Effector memory CD8-positive, alpha-beta T cell (primary cell): ENCODE data around the gene SURF4.

Experiments
- ATAC-seq: fragments of 150-1000 bp; cut with Tn5 transposase; replicated peaks from 2 replicates; pipeline ENCODE4 v1.10.0; 2021; ENCODE audit warnings: mild to moderate bottlenecking, moderate library complexity
- DNase-seq, 3 experiments: peaks; one replicate each; pipeline ENCODE4 v3.0.0; 2021
- H3K27ac Mint-ChIP-seq, 2 donors: one replicate each; pipeline ENCODE4 v1.8.0; 2022; ENCODE audit warnings: mild to moderate bottlenecking in 2 of 2, mixed read lengths in 2 of 2, moderate library complexity in 2 of 2
- H3K27me3 Mint-ChIP-seq, 2 donors: one replicate each; pipeline ENCODE4 v1.8.0; 2022; ENCODE audit warnings: mixed read lengths in 2 of 2
- H3K36me3 Mint-ChIP-seq: one replicate; pipeline ENCODE4 v1.8.0; 2022; ENCODE audit warnings: mild to moderate bottlenecking, moderate library complexity, mixed read lengths; ENCODE audit not compliant: insufficient read depth
- H3K4me1 Mint-ChIP-seq, 2 donors: one replicate each; pipeline ENCODE4 v1.8.0; 2022; ENCODE audit warnings: low read depth in 2 of 2, mixed read lengths in 2 of 2
- H3K4me3 Mint-ChIP-seq, 2 donors: one replicate each; pipeline ENCODE4 v1.8.0; 2022; ENCODE audit warnings: mild to moderate bottlenecking in 2 of 2, mixed read lengths in 2 of 2, moderate library complexity in 2 of 2
- H3K9me3 Mint-ChIP-seq, 2 donors: one replicate each; pipeline ENCODE4 v1.8.0; 2022; ENCODE audit warnings: mixed read lengths in 2 of 2

SURF4 gene

DNA sequence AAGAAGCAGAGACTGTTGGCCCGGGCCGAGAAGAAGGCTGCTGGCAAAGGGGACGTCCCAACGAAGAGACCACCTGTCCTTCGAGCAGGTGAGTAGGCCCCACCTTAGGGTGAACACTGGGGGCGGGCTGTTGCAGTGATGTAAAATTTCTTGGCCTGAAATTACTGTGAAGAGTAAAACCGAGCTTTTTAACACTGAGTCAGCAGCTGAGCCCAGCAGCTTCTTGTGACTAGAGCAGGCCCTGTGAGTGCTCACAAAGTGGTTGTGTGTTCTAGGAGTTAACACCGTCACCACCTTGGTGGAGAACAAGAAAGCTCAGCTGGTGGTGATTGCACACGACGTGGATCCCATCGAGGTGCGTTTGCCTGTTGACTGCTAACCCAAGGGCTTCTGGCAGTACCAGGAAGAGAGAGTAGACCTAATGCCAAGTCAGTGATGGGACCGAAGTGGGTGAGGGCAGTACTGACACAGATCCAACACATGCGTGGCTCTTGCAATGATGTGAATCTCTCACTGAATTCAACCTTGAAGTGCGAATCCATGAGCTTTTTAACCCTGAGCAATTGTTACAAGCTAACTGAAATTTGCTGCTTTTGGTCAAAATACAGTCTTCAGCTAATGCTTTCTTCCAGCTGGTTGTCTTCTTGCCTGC lies 25.8 kb downstream of the SURF4 start:
- Mint-ChIP-seq H3K27me3 (no peaks in the 10 kb centered on the region), H3K4me1 (peaks cover 34 to 36% of the 10 kb centered on the region in 2 donors), H3K9me3 (no peaks in the 10 kb centered on the region), H3K27ac (peak overlapping the region; percentile 98 to 99), H3K36me3 (peaks cover 81% of the 10 kb centered on the region), H3K4me3 (peak overlapping the region in 1 of 2 donors; percentile 99)
- no peak for ATAC-seq
- no peak for DNase-seq

- Mint-ChIP-seq H3K4me3 (peak overlapping the region; percentile 92 to 99), H3K36me3 (peaks cover 76% of the 10 kb centered on the region), H3K27me3 (no peaks in the 10 kb centered on the region), H3K27ac (peak overlapping the region; percentile 98 to 99), H3K4me1 (peaks cover 34 to 36% of the 10 kb centered on the region in 2 donors), H3K9me3 (no peaks in the 10 kb centered on the region)
- DNase-seq, result no peak
- ATAC-seq, result no peak
Measured at GRCh38 chr9:133348718-133349573, 26.9 kb downstream of the SURF4 start.

GRCh38 chr9:133347985-133348717 lies 27.7 kb downstream of the SURF4 start, which contains the start of the genes MED22 and RPL7A:
Gene MED22 (minus strand): TSS chr9:133348131. CDS start chr9:133346662, 1,469 bp downstream.
Gene RPL7A (plus strand): TSS chr9:133348218. CDS start chr9:133348244, 26 bp downstream.
- Mint-ChIP-seq H3K36me3 (peaks cover 75% of the 10 kb centered on the region), H3K4me3 (peak within 1 kb of the TSS; percentile 92 to 99), H3K9me3 (no peaks in the 10 kb centered on the region), H3K27ac (peak within 1 kb of the TSS; percentile 98 to 99), H3K4me1 (peaks cover 31 to 34% of the 10 kb centered on the region in 2 donors), H3K27me3 (no peaks in the 10 kb centered on the region)
- ATAC-seq, result peak; percentile 89
- peak; percentile 86 to 91 (median 88) for DNase-seq

- H3K4me1 Mint-ChIP-seq, result peaks cover 28 to 31% of the 10 kb centered on the region in 2 donors
- ATAC-seq, result peak; percentile 53
- peak overlapping the region; percentile 98 to 99 for H3K27ac Mint-ChIP-seq
- H3K9me3 Mint-ChIP-seq, result no peaks in the 10 kb centered on the region
- peak overlapping the region; percentile 92 to 99 for H3K4me3 Mint-ChIP-seq
- DNase-seq, result peak; percentile 31 to 40 (median 32)
- peaks cover 71% of the 10 kb centered on the region for H3K36me3 Mint-ChIP-seq
- no peaks in the 10 kb centered on the region for H3K27me3 Mint-ChIP-seq
Measured at GRCh38 chr9:133347515-133347984, 28.3 kb downstream of the SURF4 start.

GRCh38 chr9:133346021-133346785 lies 29.7 kb downstream of the SURF4 start:
- peak overlapping the region; percentile 92 to 99 for H3K4me3 Mint-ChIP-seq
- DNase-seq (no peak), ATAC-seq (no peak)
- peaks cover 28 to 36% of the 10 kb centered on the region in 2 donors for H3K4me1 Mint-ChIP-seq
- peaks cover 65% of the 10 kb centered on the region for H3K36me3 Mint-ChIP-seq
- H3K27ac Mint-ChIP-seq, result peak overlapping the region; percentile 71 to 91
- no peaks in the 10 kb centered on the region for H3K27me3 Mint-ChIP-seq
- H3K9me3 Mint-ChIP-seq, result no peaks in the 10 kb centered on the region

- no peaks in the 10 kb centered on the region for H3K9me3 Mint-ChIP-seq
- H3K4me1 Mint-ChIP-seq, result peaks cover 30 to 42% of the 10 kb centered on the region in 2 donors
- H3K36me3 Mint-ChIP-seq, result peaks cover 58% of the 10 kb centered on the region
- no peaks in the 10 kb centered on the region for H3K27me3 Mint-ChIP-seq
- DNase-seq (no peak), ATAC-seq (no peak)
- no peak overlapping the region for H3K27ac Mint-ChIP-seq
- H3K4me3 Mint-ChIP-seq, result no peak overlapping the region
Measured at GRCh38 chr9:133345596-133345995, 30.3 kb downstream of the SURF4 start.

DNA sequence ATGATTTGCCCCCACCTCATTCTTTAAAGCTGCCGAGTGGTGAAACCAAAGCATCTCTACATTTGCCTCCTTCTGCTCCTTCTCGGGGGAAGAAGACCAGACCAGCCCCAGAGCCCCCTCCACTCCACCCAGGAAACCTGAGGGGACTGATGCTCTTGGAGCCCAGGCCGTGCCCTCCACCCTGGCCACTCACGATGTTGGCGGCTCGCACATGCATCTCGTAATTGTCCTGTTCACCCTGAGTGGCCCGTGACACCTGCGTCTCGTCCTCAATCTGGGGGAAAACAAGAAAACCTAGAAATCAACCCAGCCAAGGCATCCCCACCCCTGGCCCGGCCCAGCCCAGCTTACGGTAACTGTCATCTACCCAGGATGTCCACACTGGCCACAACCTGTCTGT lies 30.9 kb downstream of the SURF4 start:
- Mint-ChIP-seq H3K36me3 (peaks cover 55% of the 10 kb centered on the region), H3K9me3 (no peaks in the 10 kb centered on the region), H3K27me3 (no peaks in the 10 kb centered on the region), H3K27ac (no peak overlapping the region), H3K4me3 (no peak overlapping the region), H3K4me1 (peaks cover 36 to 47% of the 10 kb centered on the region in 2 donors)
- ATAC-seq (no peak), DNase-seq (no peak)

DNA sequence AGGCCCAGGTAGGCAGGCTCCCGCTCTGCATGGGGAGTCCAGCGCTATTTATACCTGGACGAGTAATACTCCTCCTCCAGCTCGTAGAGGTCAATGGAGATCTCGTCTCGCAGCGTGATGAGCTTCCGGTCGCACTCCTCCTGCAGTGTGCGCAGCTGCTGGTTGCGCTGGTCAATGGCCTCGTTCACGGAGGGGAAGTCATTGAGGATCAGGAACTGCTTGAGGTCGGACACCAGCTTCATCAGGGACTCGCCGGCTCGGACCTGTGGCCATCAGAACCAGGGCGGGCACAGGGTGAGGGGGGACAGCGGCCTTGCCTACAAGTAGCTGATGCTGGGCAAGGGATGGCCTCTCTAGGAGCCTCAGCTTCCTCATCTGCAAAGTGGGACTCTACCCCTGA lies 31.8 kb downstream of the SURF4 start:
- Mint-ChIP-seq H3K9me3 (no peaks in the 10 kb centered on the region), H3K4me3 (no peak overlapping the region), H3K27me3 (no peaks in the 10 kb centered on the region), H3K27ac (no peak overlapping the region), H3K4me1 (peaks cover 34 to 41% of the 10 kb centered on the region in 2 donors), H3K36me3 (peaks cover 46% of the 10 kb centered on the region)
- ATAC-seq (no peak), DNase-seq (no peak)

- ATAC-seq (no peak), DNase-seq (no peak)
- no peaks in the 10 kb centered on the region for H3K27me3 Mint-ChIP-seq
- H3K4me3 Mint-ChIP-seq, result no peak overlapping the region
- no peak overlapping the region for H3K27ac Mint-ChIP-seq
- no peaks in the 10 kb centered on the region for H3K9me3 Mint-ChIP-seq
- peaks cover 27 to 31% of the 10 kb centered on the region in 2 donors for H3K4me1 Mint-ChIP-seq
- H3K36me3 Mint-ChIP-seq, result peaks cover 34% of the 10 kb centered on the region
Measured at GRCh38 chr9:133342570-133342969, 33.3 kb downstream of the SURF4 start.

GRCh38 chr9:133342069-133342406 lies 33.8 kb downstream of the SURF4 start:
- no peaks in the 10 kb centered on the region for H3K9me3 Mint-ChIP-seq
- H3K36me3 Mint-ChIP-seq, result peaks cover 33% of the 10 kb centered on the region
- no peak for ATAC-seq
- H3K27me3 Mint-ChIP-seq, result no peaks in the 10 kb centered on the region
- no peak for DNase-seq
- peak overlapping the region in 1 of 2 donors; percentile 6 for H3K4me3 Mint-ChIP-seq
- H3K4me1 Mint-ChIP-seq, result peaks cover 25 to 28% of the 10 kb centered on the region in 2 donors
- H3K27ac Mint-ChIP-seq, result peak overlapping the region; percentile 44 to 49

GRCh38 chr9:133341369-133342068 lies 34.3 kb downstream of the SURF4 start:
- H3K36me3 Mint-ChIP-seq, result peaks cover 31% of the 10 kb centered on the region
- H3K27me3 Mint-ChIP-seq, result no peaks in the 10 kb centered on the region
- H3K4me3 Mint-ChIP-seq, result peak overlapping the region in 1 of 2 donors; percentile 6
- H3K27ac Mint-ChIP-seq, result peak overlapping the region; percentile 44 to 49
- ATAC-seq (peak; percentile 29), DNase-seq (no peak)
- H3K4me1 Mint-ChIP-seq, result peaks cover 20 to 27% of the 10 kb centered on the region in 2 donors
- no peaks in the 10 kb centered on the region for H3K9me3 Mint-ChIP-seq

DNA sequence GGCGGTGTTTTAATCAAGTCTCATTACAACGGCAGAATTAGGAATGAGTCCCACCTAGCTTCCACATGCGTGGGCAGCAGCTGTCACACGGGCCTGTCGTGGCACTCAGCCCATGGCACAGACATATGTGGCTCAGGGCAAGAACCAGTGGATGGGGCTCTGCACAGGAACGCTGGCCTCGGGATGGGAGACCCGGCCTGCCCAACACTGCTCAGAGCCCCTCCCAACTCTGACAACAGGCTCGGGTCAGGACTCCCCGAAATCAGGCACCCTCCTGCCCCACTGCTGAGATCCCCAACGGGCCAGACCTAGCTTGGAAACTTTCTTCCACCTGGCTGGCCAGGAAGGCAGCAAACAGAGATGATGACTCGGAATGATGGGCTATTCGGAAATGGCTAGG lies 34.9 kb downstream of the SURF4 start:
- DNase-seq, result no peak
- Mint-ChIP-seq H3K27ac (peak overlapping the region in 1 of 2 donors; percentile 22), H3K4me3 (no peak overlapping the region), H3K27me3 (no peaks in the 10 kb centered on the region), H3K9me3 (no peaks in the 10 kb centered on the region), H3K4me1 (peaks cover 14 to 26% of the 10 kb centered on the region in 2 donors), H3K36me3 (peaks cover 28% of the 10 kb centered on the region)
- ATAC-seq, result no peak
